IMR-90 (cell line): ENCODE data around the gene SLC7A10. TPM values are rescaled to one million over a fixed set of nuclear protein-coding genes. Genes with fewer than 3 reads are reported as not detected.
"Not testable (repeated sequence)": the region's sequence is repeated elsewhere in the genome, so short reads cannot be mapped to it uniquely, and the experiment has no call there.

Source experiments
- ATAC-seq: fragments of 200-7000 bp; cut with Tn5 transposase; 2 replicates; pipeline ENCODE4 v1.9.1; 2020; ENCODE audit warnings: low read depth, mild to moderate bottlenecking, moderate library complexity
- BruUV-seq: library from RNA; stranded (reverse); fragments of 400-500 nt; replicated peaks from 2 replicates; lab custom pipeline; 2021; lab: Mats Ljungman, UMichigan
- CTCF ChIA-PET: fragments of 300-600 bp; formaldehyde crosslinking; extraction: SDS; loops from one replicate; lab custom pipeline; 2021; ENCODE audit warnings: antibody characterized with exemption; lab: Yijun Ruan, JAX
- POLR2A ChIA-PET: fragments of 300-600 bp; sonication (Branson Sonifier 250); formaldehyde crosslinking; loops from one replicate; lab custom pipeline; 2022; ENCODE audit warnings: antibody characterized with exemption; ENCODE audit not compliant: unreplicated experiment; lab: Charles Lee
- DNase-seq: peaks from one replicate; pipeline ENCODE4 v3.0.0; 2013
- H2AFZ ChIP-seq: replicated peaks from 2 replicates; pipeline ENCODE3; 2013; ENCODE audit warnings: low read length, mild to moderate bottlenecking; ENCODE audit not compliant: poor library complexity
- H2AK5ac ChIP-seq: 2 replicates; pipeline ENCODE4 v1.6.1; 2013; ENCODE audit warnings: low read depth, low read length, inconsistent platforms
- H2AK9ac ChIP-seq: replicated peaks from 2 replicates; pipeline ENCODE3; 2013; ENCODE audit warnings: mild to moderate bottlenecking, low read depth, low read length, moderate library complexity; ENCODE audit not compliant: poor library complexity
- H2BK120ac ChIP-seq: 2 replicates; pipeline ENCODE4 v1.6.1; 2013; ENCODE audit warnings: low read depth, low read length, inconsistent platforms
- H2BK15ac ChIP-seq: 3 replicates; pipeline ENCODE4 v1.6.1; 2013; ENCODE audit warnings: low read depth, low read length, inconsistent platforms
- H2BK20ac ChIP-seq: 2 replicates; pipeline ENCODE4 v1.6.1; 2013; ENCODE audit warnings: low read depth, mild to moderate bottlenecking, inconsistent platforms, low read length, moderate library complexity
- H2BK5ac ChIP-seq: 2 replicates; pipeline ENCODE4 v1.6.1; 2013; ENCODE audit warnings: mild to moderate bottlenecking, low read depth, low read length, inconsistent platforms; ENCODE audit not compliant: poor library complexity, severe bottlenecking
- H3K14ac ChIP-seq: replicated peaks from 2 replicates; pipeline ENCODE4 v1.6.1; 2013; ENCODE audit warnings: low read depth, low read length, inconsistent platforms
- H3K18ac ChIP-seq: 2 replicates; pipeline ENCODE4 v1.6.1; 2013; ENCODE audit warnings: low read depth, low read length, control low read depth
- H3K23ac ChIP-seq: 2 replicates; pipeline ENCODE4 v1.6.1; 2013; ENCODE audit warnings: low read depth, low read length, inconsistent platforms
- H3K27ac ChIP-seq: 2 replicates; pipeline ENCODE4 v1.5.1; 2013; ENCODE audit warnings: mild to moderate bottlenecking, control low read depth, low read length; ENCODE audit not compliant: insufficient read depth
- H3K27me3 ChIP-seq: 2 replicates; pipeline ENCODE4 v1.6.1; 2013; ENCODE audit warnings: low read length; ENCODE audit not compliant: control insufficient read depth, insufficient read depth
- H3K36me3 ChIP-seq: 2 replicates; pipeline ENCODE4 v1.6.1; 2013; ENCODE audit warnings: low read length, mixed read lengths; ENCODE audit not compliant: control insufficient read depth, insufficient read depth
- H3K4ac ChIP-seq: 2 replicates; pipeline ENCODE4 v1.6.1; 2013; ENCODE audit warnings: low read depth, low read length, inconsistent platforms
- H3K4me1 ChIP-seq: 2 replicates; pipeline ENCODE4 v1.6.1; 2013; ENCODE audit warnings: low read length, mixed read lengths; ENCODE audit not compliant: control insufficient read depth, insufficient read depth
- H3K4me2 ChIP-seq: 2 replicates; pipeline ENCODE4 v1.6.1; 2013; ENCODE audit warnings: low read depth, mild to moderate bottlenecking, control low read depth, low read length, moderate library complexity
- H3K4me3 ChIP-seq: 2 replicates; pipeline ENCODE4 v1.5.1; 2013; ENCODE audit warnings: low read depth, mild to moderate bottlenecking, control low read depth, low read length, moderate library complexity; ENCODE audit not compliant: insufficient read depth
- H3K56ac ChIP-seq: 2 replicates; pipeline ENCODE4 v1.6.1; 2013; ENCODE audit warnings: low read length, inconsistent platforms; ENCODE audit not compliant: insufficient read depth; ENCODE audit errors: extremely low read depth
- H3K79me1 ChIP-seq, 2 experiments: 2 replicates each; pipeline ENCODE4 v1.6.1; 2013; ENCODE audit warnings: low read length in 2 of 2, inconsistent platforms in 1 of 2, low read depth in 1 of 2
- H3K9ac ChIP-seq: 2 replicates; pipeline ENCODE4 v1.6.1; 2013; ENCODE audit warnings: low read depth, low read length, control low read depth
- H3K9me1 ChIP-seq: 2 replicates; pipeline ENCODE4 v1.6.1; 2013; ENCODE audit warnings: low read length, inconsistent platforms; ENCODE audit not compliant: insufficient read depth
- H3K9me3 ChIP-seq: 2 replicates; pipeline ENCODE4 v1.6.1; 2013; ENCODE audit warnings: low read length; ENCODE audit not compliant: control insufficient read depth, insufficient read depth
- H4K20me1 ChIP-seq: 2 replicates; pipeline ENCODE4 v1.6.1; 2013; ENCODE audit warnings: low read length, inconsistent platforms; ENCODE audit not compliant: insufficient read depth
- H4K5ac ChIP-seq: 2 replicates; pipeline ENCODE4 v1.6.1; 2013; ENCODE audit warnings: mild to moderate bottlenecking, low read depth, low read length, control low read depth
- H4K8ac ChIP-seq, 2 experiments: 2 replicates each; pipeline ENCODE4 v1.6.1; 2013; ENCODE audit warnings: low read depth in 2 of 2, low read length in 2 of 2, control low read depth in 1 of 2, inconsistent platforms in 1 of 2
- H4K91ac ChIP-seq: 2 replicates; pipeline ENCODE4 v1.6.1; 2013; ENCODE audit warnings: low read depth, low read length, inconsistent platforms; ENCODE audit not compliant: insufficient read depth
- ELK1 ChIP-seq: fragments of 150-350 bp; IDR thresholded peaks from 2 replicates; pipeline ENCODE4 v1.6.1; 2016; ENCODE audit warnings: low read depth, mild to moderate bottlenecking, low read length, moderate library complexity, borderline replicate concordance
- WGBS, 2 experiments: methylation state at CpG; one replicate each; pipeline versions ENCODE4 v1.1.5 to v1.1.7; 2013; ENCODE audit warnings: missing lambda C conversion rate in 2 of 2; ENCODE audit not compliant: insufficient read length in 1 of 2; ENCODE audit errors: extremely low coverage in 2 of 2; 5-methylcytosine and 5-hydroxymethylcytosine counted together
- dilution Hi-C: fragments of 300-500 bp; cut with HindIII; formaldehyde crosslinking; loops from one replicate; pipeline ENCODE4 v1.14.3; 2018; ENCODE audit warnings: low sequenced_read_pairs; ENCODE audit not compliant: unreplicated experiment
- in situ Hi-C: fragments of 300-500 bp; cut with MboI; formaldehyde crosslinking; loops from 3 replicates; pipeline ENCODE4 v1.14.3; 2019; ENCODE audit warnings: low sequenced_read_pairs, inconsistent platforms, mixed read lengths
- intact Hi-C: fragments of 100-400 bp; cut with micrococcal nuclease; formaldehyde crosslinking; loops from 2 replicates; pipeline ENCODE4 v1.10.0; 2022
- polyA plus RNA-seq, 3 experiments: library from polyadenylated mRNA; depleted of rRNA; stranded (reverse); fragments of >200 nt; gene quantifications; 2 replicates each; pipeline ENCODE4 v1.2.3, GENCODE V29; 2012; ENCODE audit warnings: low replicate concordance in 1 of 3
- total RNA-seq: library from RNA; depleted of rRNA; stranded (reverse); fragments of >200 nt; gene quantifications from 2 replicates; pipeline ENCODE4 v1.2.3, GENCODE V29; 2012

The SLC7A10 gene
- total and polyA plus RNA-seq, 2 of the 4 experiments (the other 2 are of a cell fraction) = not detected

- Histone ChIP-seq H3K18ac (no peak overlapping the region), H4K5ac (no peak overlapping the region), H3K9me3 (no peaks in the 10 kb centered on the region), H3K27me3 (no peaks in the 10 kb centered on the region), H2BK15ac (no peak overlapping the region), H3K4ac (no peak overlapping the region), H3K23ac (no peak overlapping the region), H4K91ac (no peak overlapping the region), H3K4me2 (no peak overlapping the region), H3K36me3 (no peaks in the 10 kb centered on the region), H3K4me1 (no peaks in the 10 kb centered on the region; the same call in 1 of the 2 replicates), H2BK120ac (no peak overlapping the region), H2BK20ac (no peak overlapping the region), H4K8ac (no peak overlapping the region), H3K14ac (no peak overlapping the region), H3K4me3 (no peak overlapping the region), H4K20me1 (peaks cover 3% of the 10 kb centered on the region; the same call in 1 of the 2 replicates), H3K27ac (no peak overlapping the region), H2AK9ac (no peak overlapping the region), H2AFZ (no peak overlapping the region), H3K56ac (no peak overlapping the region), H3K9ac (no peak overlapping the region), H2AK5ac (no peak overlapping the region), H2BK5ac (no peak overlapping the region), H3K9me1 (no peaks in the 10 kb centered on the region), H3K79me1 (peaks cover 0 to under 1% of the 10 kb centered on the region in 2 experiments; a peak in 1 of 4 replicates)
- in situ Hi-C loops = no loop called here
- no peak for DNase-seq
- intact Hi-C loops = no loop called here
- ChIA-PET POLR2A (no interaction called here), CTCF (interaction anchor here (1.1 kb wide), 1 partner anchor 42 kb away, joined by 3 read pairs; no protein-coding TSS in a partner anchor)
- BruUV-seq = no TSS peak
- no peak for ATAC-seq
- no peak for TF ChIP-seq ELK1
- WGBS, 2 experiments = no CpG with 5 or more reads among the region's 1 CpG
- dilution Hi-C loops = no loop called here
Observed at GRCh38 chr19:33167438-33167837, 58.2 kb downstream of the SLC7A10 start.

GRCh38 chr19:33166037-33166436 lies 59.6 kb downstream of the SLC7A10 start:
- H3K27me3 ChIP-seq, H3K79me1 ChIP-seq, H3K4me3 ChIP-seq, H2AFZ ChIP-seq, H4K20me1 ChIP-seq, H3K4me1 ChIP-seq, dilution Hi-C loops, H4K5ac ChIP-seq, H3K9me1 ChIP-seq, H2AK9ac ChIP-seq, H3K9ac ChIP-seq, H2BK20ac ChIP-seq, BruUV-seq, H3K18ac ChIP-seq, ATAC-seq, H3K56ac ChIP-seq, H3K23ac ChIP-seq, H3K4ac ChIP-seq, intact Hi-C loops, H2BK15ac ChIP-seq, H3K4me2 ChIP-seq, DNase-seq, H3K9me3 ChIP-seq, H2BK5ac ChIP-seq, H3K36me3 ChIP-seq, in situ Hi-C loops, H2AK5ac ChIP-seq, H2BK120ac ChIP-seq, H3K14ac ChIP-seq, H4K8ac ChIP-seq, H3K27ac ChIP-seq, H4K91ac ChIP-seq: not testable (repeated sequence)
- WGBS, 2 experiments = no CpG with 5 or more reads among the region's 6 CpGs
- ChIA-PET CTCF (interaction anchor here (1.0 to 1.6 kb wide), 2 partner anchors 13 to 22 kb away, joined by 4 to 6 read pairs; no protein-coding TSS in a partner anchor), POLR2A (interaction anchor here (0.6 kb wide), 1 partner anchor 116 kb away, joined by 4 read pairs; no protein-coding TSS in a partner anchor)
